ENCODE data around the gene OTUD1.
A peak's percentile ranks its signal among the peaks of the same experiment; 100 is the strongest.

Gene OTUD1

DNA sequence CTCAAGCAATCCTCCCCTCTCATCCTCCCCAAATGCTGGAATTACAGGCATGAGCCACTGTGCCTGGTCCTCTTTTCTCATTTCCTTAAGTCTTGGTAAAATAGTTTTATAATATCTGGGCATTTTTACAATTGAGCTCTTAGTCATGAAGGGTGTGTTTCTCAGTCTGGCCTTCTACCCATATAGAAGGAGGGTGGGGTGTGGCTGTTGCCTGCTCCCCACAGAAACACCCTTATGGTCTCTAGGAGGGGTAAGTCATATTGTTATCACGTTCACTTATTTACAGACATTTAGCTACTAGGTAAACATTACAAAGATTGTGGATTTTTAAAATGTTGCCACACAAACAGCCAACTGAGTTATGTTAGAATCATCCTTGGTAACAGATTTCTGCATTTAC lies 6.7 kb upstream of the OTUD1 start:
- no peak overlapping the region for H3K27ac ChIP-seq
- TF ChIP-seq, protein P1, sequence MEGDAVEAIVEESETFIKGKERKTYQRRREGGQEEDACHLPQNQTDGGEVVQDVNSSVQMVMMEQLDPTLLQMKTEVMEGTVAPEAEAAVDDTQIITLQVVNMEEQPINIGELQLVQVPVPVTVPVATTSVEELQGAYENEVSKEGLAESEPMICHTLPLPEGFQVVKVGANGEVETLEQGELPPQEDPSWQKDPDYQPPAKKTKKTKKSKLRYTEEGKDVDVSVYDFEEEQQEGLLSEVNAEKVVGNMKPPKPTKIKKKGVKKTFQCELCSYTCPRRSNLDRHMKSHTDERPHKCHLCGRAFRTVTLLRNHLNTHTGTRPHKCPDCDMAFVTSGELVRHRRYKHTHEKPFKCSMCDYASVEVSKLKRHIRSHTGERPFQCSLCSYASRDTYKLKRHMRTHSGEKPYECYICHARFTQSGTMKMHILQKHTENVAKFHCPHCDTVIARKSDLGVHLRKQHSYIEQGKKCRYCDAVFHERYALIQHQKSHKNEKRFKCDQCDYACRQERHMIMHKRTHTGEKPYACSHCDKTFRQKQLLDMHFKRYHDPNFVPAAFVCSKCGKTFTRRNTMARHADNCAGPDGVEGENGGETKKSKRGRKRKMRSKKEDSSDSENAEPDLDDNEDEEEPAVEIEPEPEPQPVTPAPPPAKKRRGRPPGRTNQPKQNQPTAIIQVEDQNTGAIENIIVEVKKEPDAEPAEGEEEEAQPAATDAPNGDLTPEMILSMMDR (IDR thresholded peaks at IDR 0.05; ENCODE audit: low read depth, low read length): no peak
- H3K27me3 ChIP-seq (ENCODE audit: insufficient read depth, low read depth, severe bottlenecking): no peaks in the 10 kb centered on the region
- no peaks in the 10 kb centered on the region for H3K36me3 ChIP-seq
- H3K4me3 ChIP-seq (ENCODE audit: low read depth, low read length): no peak overlapping the region
- no peaks in the 10 kb centered on the region for H3K9me3 ChIP-seq (ENCODE audit: severe bottlenecking)
- DNase-seq: no peak

DNA sequence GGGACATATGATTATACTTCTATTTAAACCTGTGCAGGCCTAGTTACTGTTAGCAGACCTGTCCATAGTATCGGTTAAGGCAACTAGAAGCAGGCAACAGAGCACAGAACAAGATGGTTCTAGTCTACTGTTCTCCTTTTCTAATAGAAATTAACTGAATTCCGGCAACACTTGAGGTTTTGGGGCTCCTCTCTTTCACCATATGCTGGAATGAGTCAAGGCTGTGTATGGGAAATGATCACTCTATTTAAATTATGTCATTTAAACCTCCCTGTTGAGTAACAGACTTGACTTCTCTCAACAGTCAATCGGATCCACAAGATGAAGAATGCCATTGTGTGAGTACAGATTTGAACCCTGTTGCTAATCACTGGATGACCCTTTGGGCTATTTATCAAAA lies 6.2 kb upstream of the OTUD1 start:
- DNase-seq: no peak
- TF ChIP-seq, protein P1 (IDR thresholded peaks at IDR 0.05; ENCODE audit: low read depth, low read length): no peak
- no peak overlapping the region for H3K27ac ChIP-seq
- H3K9me3 ChIP-seq (ENCODE audit: severe bottlenecking): no peaks in the 10 kb centered on the region
- no peaks in the 10 kb centered on the region for H3K27me3 ChIP-seq (ENCODE audit: insufficient read depth, low read depth, severe bottlenecking)
- H3K4me3 ChIP-seq (ENCODE audit: low read depth, low read length): no peak overlapping the region
- no peaks in the 10 kb centered on the region for H3K36me3 ChIP-seq

DNA sequence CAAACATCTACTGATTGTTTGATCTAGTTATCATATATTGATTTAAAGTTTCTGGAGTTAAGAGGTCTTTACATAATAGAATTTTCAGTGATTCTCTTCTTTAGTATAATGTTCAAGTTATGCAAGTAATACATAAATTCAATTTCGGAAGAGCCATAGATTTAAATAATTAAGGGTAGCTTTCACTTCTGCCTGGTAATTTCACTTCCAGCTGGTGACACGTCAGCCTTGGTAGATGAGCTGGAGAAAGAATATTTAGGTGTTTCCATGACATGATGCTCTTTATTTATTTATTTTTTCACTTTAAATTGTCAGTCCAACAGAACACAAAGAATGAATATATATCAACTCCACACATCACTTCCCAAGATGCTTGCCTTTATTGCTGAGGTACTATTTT lies 5.2 kb upstream of the OTUD1 start:
- H3K9me3 ChIP-seq (ENCODE audit: severe bottlenecking): no peaks in the 10 kb centered on the region
- H3K36me3 ChIP-seq: no peaks in the 10 kb centered on the region
- no peak overlapping the region for H3K27ac ChIP-seq
- no peak for DNase-seq
- TF ChIP-seq, protein P1 (IDR thresholded peaks at IDR 0.05; ENCODE audit: low read depth, low read length): no peak
- H3K4me3 ChIP-seq (ENCODE audit: low read depth, low read length): no peak overlapping the region
- no peaks in the 10 kb centered on the region for H3K27me3 ChIP-seq (ENCODE audit: insufficient read depth, low read depth, severe bottlenecking)

DNA sequence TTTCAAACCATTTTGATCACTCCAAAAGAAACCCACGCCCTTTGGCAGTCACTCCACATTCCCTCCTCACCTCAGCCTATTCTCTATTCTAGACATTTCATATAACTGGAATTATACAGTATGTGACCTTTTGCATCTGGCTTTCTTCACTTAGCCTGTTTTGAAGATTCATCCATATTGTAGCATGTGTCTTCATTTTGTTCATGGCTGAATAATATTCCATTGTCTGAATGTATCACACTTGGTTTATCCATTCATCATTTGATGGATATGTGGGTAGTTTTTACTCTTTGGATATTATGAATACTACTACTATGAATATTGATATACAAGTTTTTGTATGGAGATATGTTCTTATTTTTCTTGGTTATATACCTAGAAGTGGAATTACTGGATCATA lies 3.5 kb upstream of the OTUD1 start:
- Histone ChIP-seq H3K27me3 (ENCODE audit: insufficient read depth, low read depth, severe bottlenecking) (no peaks in the 10 kb centered on the region), H3K4me3 (ENCODE audit: low read depth, low read length) (no peak overlapping the region), H3K36me3 (no peaks in the 10 kb centered on the region), H3K27ac (no peak overlapping the region), H3K9me3 (ENCODE audit: severe bottlenecking) (no peaks in the 10 kb centered on the region)
- no peak for DNase-seq
- TF ChIP-seq, protein P1 (IDR thresholded peaks at IDR 0.05; ENCODE audit: low read depth, low read length): no peak

DNA sequence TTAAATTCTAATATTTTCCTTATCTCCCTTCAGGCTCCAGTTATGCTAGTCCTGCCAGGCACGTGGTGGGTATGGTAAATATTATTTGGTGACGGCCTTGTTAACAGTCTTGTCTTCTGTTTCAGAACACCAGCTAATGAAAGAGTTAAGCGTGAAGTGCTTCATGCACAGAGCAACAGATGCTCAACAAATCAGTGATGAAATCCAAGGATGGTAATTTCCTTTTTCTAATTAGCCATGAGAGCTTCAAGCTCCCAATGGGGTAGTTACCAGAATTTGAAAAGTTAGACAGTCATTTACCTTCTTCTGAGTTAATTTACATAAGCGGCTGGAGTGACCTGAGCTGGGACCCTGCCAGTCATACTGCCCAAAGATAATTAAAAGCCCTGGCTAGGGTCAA lies 1.9 kb upstream of the OTUD1 start:
- Histone ChIP-seq H3K4me3 (ENCODE audit: low read depth, low read length) (no peak overlapping the region), H3K9me3 (ENCODE audit: severe bottlenecking) (no peaks in the 10 kb centered on the region), H3K27me3 (ENCODE audit: insufficient read depth, low read depth, severe bottlenecking) (no peaks in the 10 kb centered on the region), H3K36me3 (no peaks in the 10 kb centered on the region), H3K27ac (no peak overlapping the region)
- no peak for DNase-seq
- TF ChIP-seq, protein P1 (IDR thresholded peaks at IDR 0.05; ENCODE audit: low read depth, low read length): no peak

DNA sequence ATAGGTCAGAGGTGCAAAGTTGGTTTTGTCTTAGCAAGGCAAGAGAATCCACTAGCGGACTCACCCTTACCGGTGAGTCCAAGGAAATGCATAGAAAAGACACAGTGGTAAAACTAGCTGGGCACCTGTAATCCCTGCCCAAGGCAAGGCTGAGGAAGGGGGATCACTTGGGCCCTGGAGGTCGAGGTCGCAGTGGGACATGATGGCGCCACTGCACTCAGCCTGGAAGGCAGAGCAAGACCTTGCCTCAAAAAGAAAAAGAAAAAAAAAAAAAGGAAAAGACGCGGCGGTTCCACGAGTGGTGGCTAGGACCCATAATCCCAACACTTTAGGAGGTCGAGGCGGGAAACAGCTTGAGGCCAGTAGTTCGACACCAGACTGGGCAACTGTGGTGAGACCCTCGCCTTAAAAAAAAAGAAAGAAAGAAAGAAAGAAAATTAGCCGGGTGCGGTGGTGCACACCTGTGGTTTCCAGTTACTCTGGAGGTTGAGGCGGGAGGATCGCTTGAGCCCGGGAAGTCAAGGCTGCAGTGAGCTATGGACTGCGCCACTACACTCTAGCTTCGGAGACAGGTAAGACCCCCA lies 820 bp upstream of the OTUD1 start:
- Histone ChIP-seq H3K36me3 (no peaks in the 10 kb centered on the region), H3K9me3 (ENCODE audit: severe bottlenecking) (no peaks in the 10 kb centered on the region), H3K27me3 (ENCODE audit: insufficient read depth, low read depth, severe bottlenecking) (no peaks in the 10 kb centered on the region), H3K4me3 (ENCODE audit: low read depth, low read length) (peak overlapping the region; percentile 22; the same call in 1 of the 2 replicates), H3K27ac (no peak overlapping the region)
- DNase-seq: no peak
- TF ChIP-seq, protein P1 (IDR thresholded peaks at IDR 0.05; ENCODE audit: low read depth, low read length): no peak

Data from WERI-Rb-1 (cell line).